GM12878 (cell line): ENCODE measurements around the gene KDELR1. TPM values are rescaled to one million over a fixed set of nuclear protein-coding genes. Genes with fewer than 3 reads are reported as not detected.

Source experiments
- CBX5 ChIP-seq: sonication (generic); IDR thresholded peaks from 2 replicates; pipeline ENCODE4 v1.6.1; 2016; ENCODE audit warnings: low read depth, moderate library complexity, mild to moderate bottlenecking, inconsistent platforms
- CHD2 ChIP-seq: IDR thresholded peaks from 2 replicates; pipeline ENCODE4 v1.6.1; 2011; ENCODE audit warnings: low read depth, low read length, improper control_type of control experiment, borderline replicate concordance
- CHD4 ChIP-seq: fragments of 200-600 bp; sonication (generic); IDR thresholded peaks from 2 replicates; pipeline ENCODE4 v1.6.1; 2016; ENCODE audit warnings: mild to moderate bottlenecking
- CREM ChIP-seq: IDR thresholded peaks from 2 replicates; pipeline ENCODE4 v1.6.1; 2014; ENCODE audit warnings: antibody characterized with exemption, low read depth
- DPF2 ChIP-seq: fragments of 450-650 bp; IDR thresholded peaks from 2 replicates; pipeline ENCODE4 v1.6.1; 2017; ENCODE audit warnings: mild to moderate bottlenecking
- ESRRA ChIP-seq: IDR thresholded peaks from 2 replicates; pipeline ENCODE4 v1.6.1; 2012; ENCODE audit warnings: mild to moderate bottlenecking, low read length, improper control_type of control experiment
- ETV6 ChIP-seq, 2 experiments: fragments of 450-650 bp in 1 of 2; IDR thresholded peaks in 1 of 2; conservative IDR thresholded peaks in 1 of 2; 2 replicates each; pipeline ENCODE4 v1.6.1; 2014; ENCODE audit warnings: antibody characterized with exemption in 1 of 2, borderline replicate concordance in 1 of 2, low read depth in 1 of 2, mild to moderate bottlenecking in 1 of 2, moderate library complexity in 1 of 2
- HDGF ChIP-seq: fragments of 450-650 bp; IDR thresholded peaks from 2 replicates; pipeline ENCODE4 v1.6.1; 2016; ENCODE audit warnings: antibody characterized with exemption
- HSF1 ChIP-seq: fragments of 150-350 bp; IDR thresholded peaks from 2 replicates; pipeline ENCODE4 v1.6.1; 2014; ENCODE audit warnings: mild to moderate bottlenecking, low read depth, low read length
- IKZF2 ChIP-seq, 2 experiments: fragments of 450-650 bp; IDR thresholded peaks; 2 replicates each; pipeline ENCODE4 v1.6.1; 2017; ENCODE audit warnings: mild to moderate bottlenecking in 2 of 2, moderate library complexity in 2 of 2
- IRF5 ChIP-seq: fragments of 450-650 bp; IDR thresholded peaks from 2 replicates; pipeline ENCODE4 v1.6.1; 2017; ENCODE audit warnings: borderline replicate concordance
- KAT2A ChIP-seq: conservative IDR thresholded peaks from 2 replicates; pipeline ENCODE4 v1.6.1; 2011; ENCODE audit warnings: low read depth, low read length; ENCODE audit not compliant: control insufficient read depth
- LARP7 ChIP-seq: fragments of 450-650 bp; IDR thresholded peaks from 2 replicates; pipeline ENCODE4 v1.6.1; 2017; ENCODE audit warnings: mild to moderate bottlenecking
- NFYA ChIP-seq: IDR thresholded peaks from 2 replicates; pipeline ENCODE4 v1.6.1; 2011; ENCODE audit warnings: low read depth, mild to moderate bottlenecking, low read length, improper control_type of control experiment, borderline replicate concordance
- NR2C1 ChIP-seq: fragments of 450-650 bp; IDR thresholded peaks from 2 replicates; pipeline ENCODE4 v1.6.1; 2017; ENCODE audit warnings: antibody characterized with exemption, mild to moderate bottlenecking, moderate library complexity
- NR2C2 ChIP-seq: IDR thresholded peaks from 2 replicates; pipeline ENCODE4 v1.6.1; 2011; ENCODE audit warnings: borderline replicate concordance, low read depth; ENCODE audit not compliant: control insufficient read depth, insufficient read length
- RB1 ChIP-seq: fragments of 450-650 bp; formaldehyde crosslinking; IDR thresholded peaks from 2 replicates; pipeline ENCODE4 v1.6.1; 2017; ENCODE audit warnings: mild to moderate bottlenecking, borderline replicate concordance
- SIX5 ChIP-seq: IDR thresholded peaks from 2 replicates; pipeline ENCODE4 v1.6.1; 2011; ENCODE audit warnings: mild to moderate bottlenecking, low read depth, low read length, moderate library complexity; ENCODE audit not compliant: severe bottlenecking
- SMAD1 ChIP-seq: fragments of 450-650 bp; IDR thresholded peaks from 2 replicates; pipeline ENCODE4 v1.6.1; 2018; ENCODE audit warnings: mild to moderate bottlenecking, low read depth; ENCODE audit not compliant: partially characterized antibody
- SP1 ChIP-seq: IDR thresholded peaks from one replicate; pipeline ENCODE4 v1.6.1; 2011; ENCODE audit warnings: low read depth, low read length
- SREBF1 ChIP-seq: IDR thresholded peaks from 2 replicates; pipeline ENCODE4 v1.6.1; 2012; ENCODE audit warnings: mild to moderate bottlenecking, low read length
- SUZ12 ChIP-seq: fragments of 200-600 bp; sonication (generic); IDR thresholded peaks from one replicate; pipeline ENCODE4 v1.6.1; 2018; ENCODE audit warnings: antibody characterized with exemption, mild to moderate bottlenecking; ENCODE audit not compliant: unreplicated experiment
- USF1 ChIP-seq: IDR thresholded peaks from 2 replicates; pipeline ENCODE4 v1.6.1; 2011; ENCODE audit warnings: borderline replicate concordance, low read depth, mild to moderate bottlenecking, moderate library complexity, mixed read lengths, low read length; ENCODE audit not compliant: insufficient read depth; ENCODE audit errors: extremely low read length
- YY1 ChIP-seq: IDR thresholded peaks from 2 replicates; pipeline ENCODE4 v1.6.1; 2011; ENCODE audit warnings: low read depth, mild to moderate bottlenecking, low read length
- ZBTB40 ChIP-seq: fragments of 450-650 bp; IDR thresholded peaks from 2 replicates; pipeline ENCODE4 v1.6.1; 2016; ENCODE audit warnings: mild to moderate bottlenecking, moderate library complexity, borderline replicate concordance
- polyA plus RNA-seq, 11 experiments: library from polyadenylated mRNA; depleted of rRNA in 4 of 11; unstranded in 6 of 11; stranded (reverse) in 5 of 11; fragments of >200 nt; fragmentation: Nextera tagmentation in 4 of 11; fragmentation: Illumina TruSeq in 1 of 11; extraction: Ambion mirVana in 4 of 11; extraction: Trizol in 1 of 11; gene quantifications; 1 replicate in 1 of 11; 2 replicates in 10 of 11; pipeline versions ENCODE4 v1.2.1 to v1.2.3, GENCODE V29; 2011 to 2016; ENCODE audit warnings: inconsistent platforms in 2 of 11, missing spikeins in 2 of 11, low read depth in 1 of 11
- total RNA-seq, 4 experiments: library from RNA; depleted of rRNA in 3 of 4; stranded (reverse); fragments of >200 nt in 3 of 4; fragmentation: Illumina TruSeq in 1 of 4; extraction: Trizol in 1 of 4; gene quantifications; 2 replicates each; pipeline versions ENCODE4 v1.2.1 to v1.2.3, GENCODE V29; 2013 to 2021

KDELR1 gene
- total and polyA plus RNA-seq, 10 of the 15 experiments (the other 5 are each of a cell fraction or from before 2014, with no cell fraction given): 2.3 to 71.0 (median 45.2) TPM

GRCh38 chr19:48424694-48425219 lies 33.4 kb upstream of the KDELR1 start (continued):
- TF ChIP-seq HSF1 (no peak), KAT2A (no peak), SMAD1 (no peak), NR2C2 (no peak), NR2C1 (no peak), SIX5 (no peak), USF1 (no peak), SREBF1 (no peak), LARP7 (no peak), CHD4 (no peak), SP1 (no peak), SUZ12 (no peak), CBX5 (no peak), CHD2 (peak; percentile 41; the same call in 1 of the 2 replicates), NFYA (no peak), IKZF2 (IDR thresholded peaks at IDR 0.05) (peak; percentile 95), CREM (no peak; the same call in 1 of the 2 replicates), ETV6 (conservative IDR thresholded peaks at IDR 0.05 in 1 of 2, IDR thresholded peaks at IDR 0.05 in 1 of 2; ENCODE audit: borderline replicate concordance in 1 of 2, low read depth in 1 of 2) (no peak), IRF5 (no peak), HDGF (no peak), ZBTB40 (no peak), RB1 (no peak), YY1 (no peak), DPF2 (peak; percentile 59), ESRRA (no peak)
